HG03066 (cell line): ENCODE measurements around the gene SORCS2.

Source experiments
- ATAC-seq: cut with Tn5 transposase; IDR thresholded peaks from one replicate; pipeline ENCODE4 v1.9.1; 2021; ENCODE audit warnings: low read depth; ENCODE audit not compliant: unreplicated experiment

Gene SORCS2

GRCh38 chr4:7239844-7240243, 47.5 kb downstream of the SORCS2 start:
- no peak for ATAC-seq

- no peak for ATAC-seq
Observed at GRCh38 chr4:7240306-7240705, 48.0 kb downstream of the SORCS2 start.

- no peak for ATAC-seq
Observed at GRCh38 chr4:7241597-7242125, 49.3 kb downstream of the SORCS2 start.

DNA sequence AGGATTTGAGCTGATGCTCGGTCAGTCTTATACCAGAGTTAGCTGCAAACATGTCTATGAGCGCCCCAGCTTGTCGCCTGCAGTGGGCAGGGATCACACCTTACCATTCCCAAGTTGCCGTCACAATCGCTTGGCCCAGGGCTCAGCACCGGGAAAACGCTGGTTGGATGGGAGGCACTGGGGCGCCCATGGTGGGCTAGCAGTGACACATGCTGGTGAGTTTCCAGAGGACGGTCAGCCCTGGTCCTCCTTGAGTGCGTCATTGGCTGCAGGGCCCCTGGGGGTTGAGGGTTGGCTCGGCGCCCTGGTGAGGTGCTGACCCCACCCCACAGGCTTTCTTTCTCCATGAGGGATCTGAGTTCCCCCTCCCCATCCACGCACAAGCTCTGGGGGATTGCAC, 50.4 kb downstream of the SORCS2 start:
- no peak for ATAC-seq

DNA sequence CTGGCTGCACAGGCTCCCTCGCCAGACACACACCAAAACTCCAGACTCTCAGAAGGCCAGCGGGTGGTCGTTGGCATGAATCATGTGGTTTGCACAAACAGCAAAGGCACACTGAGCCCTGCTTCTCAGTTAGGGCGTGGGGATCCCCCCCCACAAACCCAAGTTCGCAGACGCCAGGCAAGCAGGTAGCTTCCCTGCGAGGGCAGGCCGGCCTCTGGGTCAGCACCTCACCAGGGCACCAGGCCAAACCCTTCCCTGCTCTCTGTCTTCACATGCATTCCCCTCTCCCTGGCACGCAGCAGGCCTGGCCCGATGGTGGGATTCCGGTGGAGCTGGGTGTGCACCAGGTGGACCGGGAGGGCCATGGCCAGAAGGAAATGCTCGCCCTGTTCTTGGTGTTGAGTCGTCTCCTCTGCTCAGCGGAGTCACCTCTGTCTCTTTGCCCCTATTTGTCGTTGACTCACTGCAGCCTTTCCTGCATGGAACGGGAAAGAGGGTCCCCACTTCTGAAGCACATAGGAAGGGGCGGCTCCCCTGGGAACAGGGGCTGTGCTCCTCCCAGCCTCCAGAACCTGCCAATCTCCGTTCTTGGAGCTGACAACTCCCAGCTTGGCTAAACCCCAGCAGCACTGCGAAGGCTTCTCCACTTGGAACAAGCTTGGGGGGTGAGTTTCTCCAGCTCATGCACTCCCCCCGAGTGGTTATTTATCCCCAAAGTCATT, 51.4 kb downstream of the SORCS2 start:
- ATAC-seq = no peak

GRCh38 chr4:7244331-7244665, 52.0 kb downstream of the SORCS2 start:
- no peak for ATAC-seq

DNA sequence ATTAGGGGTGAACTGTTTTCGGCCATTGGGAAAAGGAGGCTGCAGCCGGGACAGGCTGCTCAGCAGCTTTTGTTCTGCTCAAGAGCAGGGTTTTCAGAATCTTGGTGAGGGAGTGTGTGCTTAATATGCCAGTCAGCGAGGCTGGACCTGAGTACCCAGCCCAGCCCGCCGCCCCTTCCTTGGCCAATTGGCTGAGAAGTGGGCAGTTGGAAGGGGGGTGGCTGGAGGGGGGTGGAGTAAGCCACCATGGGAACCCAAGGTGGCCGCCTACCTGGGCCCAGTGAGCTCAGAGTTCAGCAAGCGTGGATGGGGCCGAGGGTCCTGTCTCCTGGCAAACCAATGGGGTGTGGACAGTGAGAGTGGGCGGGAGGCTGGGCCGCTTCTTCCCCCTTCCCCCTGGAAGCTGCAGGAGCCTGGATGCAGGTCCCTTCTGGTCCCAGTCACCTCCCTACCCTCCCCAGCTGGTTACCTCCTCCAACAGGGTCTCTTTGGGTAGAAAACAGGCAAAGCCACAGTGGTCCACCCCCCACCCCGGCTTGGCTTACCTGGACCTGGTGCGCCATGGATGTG, 52.5 kb downstream of the SORCS2 start:
- no peak for ATAC-seq

GRCh38 chr4:7247521-7247920, 55.2 kb downstream of the SORCS2 start:
- no peak for ATAC-seq

DNA sequence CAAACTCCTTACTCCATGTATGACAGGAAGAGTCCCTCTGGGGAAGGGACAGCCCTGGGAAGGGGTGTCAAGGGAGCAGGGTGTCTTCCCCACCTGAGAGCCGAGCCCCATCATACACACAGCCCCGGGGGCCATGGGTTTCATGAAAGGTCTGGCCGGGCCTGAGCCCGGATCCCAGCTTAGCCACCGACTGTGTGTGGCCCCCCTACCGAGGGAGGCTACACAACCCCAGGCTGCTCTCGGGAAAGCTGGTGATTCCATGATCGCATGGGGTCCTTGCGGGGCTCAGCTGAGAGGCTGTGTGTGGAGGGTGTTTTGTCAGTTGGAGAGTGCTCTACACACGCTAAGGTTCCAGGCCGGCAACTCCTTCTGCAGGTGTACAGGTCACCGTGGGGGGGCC, 55.6 kb downstream of the SORCS2 start:
- no peak for ATAC-seq

GRCh38 chr4:7248857-7249256, 56.5 kb downstream of the SORCS2 start:
- ATAC-seq = no peak

GRCh38 chr4:7251321-7251720, 59.0 kb downstream of the SORCS2 start:
- no peak for ATAC-seq

DNA sequence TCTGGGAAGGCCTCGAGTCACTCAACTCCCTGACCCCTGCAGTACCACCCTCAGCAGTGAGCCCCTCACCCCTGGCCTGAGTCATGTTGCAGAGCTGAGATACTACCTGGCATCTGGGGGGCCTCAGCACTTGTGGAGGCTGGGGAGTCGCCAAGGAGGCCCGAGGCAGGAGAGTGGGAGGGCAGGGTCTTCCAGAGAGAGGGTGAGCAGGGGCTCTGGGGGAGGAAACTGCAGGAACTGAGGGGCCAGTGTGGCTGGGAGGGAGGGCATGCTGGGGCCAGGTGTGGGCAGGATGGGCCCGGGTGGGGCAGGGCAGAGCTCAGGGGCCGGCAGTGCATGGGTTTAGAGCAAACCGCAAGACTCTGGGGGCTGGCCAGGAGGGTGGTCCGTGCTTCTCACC, 59.7 kb downstream of the SORCS2 start:
- no peak for ATAC-seq

GRCh38 chr4:7252510-7253340, 60.4 kb downstream of the SORCS2 start:
- no peak for ATAC-seq

DNA sequence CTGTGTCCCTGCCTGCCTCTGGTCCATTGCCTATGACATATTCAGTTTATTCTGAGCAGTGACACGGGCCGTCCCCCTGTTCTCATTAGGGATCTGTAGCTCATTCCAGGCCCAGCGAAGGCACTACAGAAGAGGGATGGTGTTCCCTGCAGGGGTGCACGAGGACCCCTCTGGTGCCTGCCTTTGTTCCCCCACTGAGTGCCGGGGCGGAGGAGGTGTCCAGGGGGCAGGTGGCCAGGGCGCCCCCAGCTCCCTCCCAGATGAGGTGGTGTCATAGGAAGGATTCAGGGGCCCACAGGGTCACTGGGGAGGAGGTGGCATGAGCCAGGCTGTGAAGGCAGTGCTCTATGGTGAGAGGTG, 61.0 kb downstream of the SORCS2 start:
- ATAC-seq = no peak

DNA sequence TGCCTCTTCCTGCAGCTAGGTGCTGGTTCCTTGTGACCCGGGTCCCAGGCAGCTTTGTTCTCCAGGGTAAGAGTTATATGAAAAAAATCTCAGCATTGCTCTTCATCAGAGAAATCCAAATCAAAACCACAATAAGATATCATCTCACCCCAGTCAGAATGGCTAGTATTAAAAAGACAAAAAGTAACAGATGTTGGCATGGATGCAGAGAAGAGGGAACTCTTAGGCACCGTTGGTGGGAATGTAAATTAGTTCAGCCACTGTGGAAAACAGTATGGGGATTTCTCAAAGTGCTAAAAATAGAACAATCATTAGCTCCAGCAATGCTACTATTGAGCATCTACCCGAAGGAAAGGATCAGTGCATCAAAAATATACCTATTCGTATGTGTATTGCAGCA, 61.5 kb downstream of the SORCS2 start:
- ATAC-seq = no peak

GRCh38 chr4:7254736-7255487, 62.6 kb downstream of the SORCS2 start:
- ATAC-seq = no peak

DNA sequence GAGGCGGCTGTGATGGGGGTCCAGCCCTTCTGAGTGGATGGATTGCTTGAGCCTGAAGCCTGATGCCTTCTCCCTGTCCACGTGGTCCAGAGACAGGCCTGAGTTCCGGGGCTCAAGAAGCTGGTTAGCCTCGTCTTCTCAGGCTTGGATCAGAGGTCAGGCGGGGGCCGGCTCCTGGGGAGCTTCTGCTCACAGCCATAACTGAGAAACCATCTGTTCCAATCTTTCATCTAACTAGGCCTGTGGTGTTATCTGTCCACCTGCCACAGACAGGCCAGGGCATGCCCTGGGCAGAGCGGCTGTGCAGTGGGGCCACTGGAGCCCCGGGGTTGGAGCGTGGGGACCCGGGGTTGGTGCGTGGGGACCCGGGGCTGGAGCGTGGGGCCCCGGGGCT, 63.1 kb downstream of the SORCS2 start:
- ATAC-seq = no peak

DNA sequence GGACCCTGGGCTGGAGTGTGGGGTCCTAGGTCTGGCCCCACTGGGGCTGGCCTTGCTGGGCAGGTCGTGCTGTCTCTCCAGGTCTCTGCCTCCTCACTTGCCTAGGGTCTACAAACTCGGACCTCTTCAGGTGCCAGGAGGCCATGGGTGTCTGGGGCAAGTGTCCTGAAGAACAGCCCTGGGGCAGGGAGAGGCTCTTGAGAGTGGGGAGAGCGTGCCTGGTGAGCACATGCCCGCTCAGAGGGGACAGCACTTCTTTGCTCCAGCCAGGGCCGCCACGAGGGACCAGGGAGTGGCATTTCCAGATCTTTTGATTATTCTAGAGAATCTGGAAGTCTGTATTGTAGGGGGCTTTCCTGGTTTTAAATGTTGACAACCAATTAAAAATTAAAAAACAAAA, 63.7 kb downstream of the SORCS2 start:
- ATAC-seq = no peak

GRCh38 chr4:7256984-7257810, 64.9 kb downstream of the SORCS2 start:
- no peak for ATAC-seq

DNA sequence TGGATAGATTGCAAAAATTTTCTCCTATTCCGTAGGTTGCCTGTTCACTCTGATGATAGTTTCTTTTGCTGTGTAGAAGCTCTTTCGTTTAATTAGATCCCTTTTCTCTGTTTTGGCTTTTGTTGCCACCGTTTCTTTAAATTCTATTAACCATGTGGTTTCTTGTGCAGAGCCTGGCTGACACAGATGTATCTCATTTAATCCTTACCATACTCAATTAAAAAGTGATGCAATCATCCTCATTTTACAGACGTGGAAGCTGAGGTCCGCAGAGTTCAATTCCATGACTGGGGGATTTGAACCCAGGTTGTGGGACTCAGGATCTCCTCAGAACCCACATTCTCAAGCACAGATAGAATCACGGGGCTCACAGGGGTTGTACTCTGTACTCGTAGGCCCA, 66.7 kb downstream of the SORCS2 start:
- no peak for ATAC-seq
